Measurements from ENCODE around the gene ZNF81.
"Not testable (repeated sequence)": the region's sequence is repeated elsewhere in the genome, so short reads cannot be mapped to it uniquely, and the experiment has no call there.

ZNF81 gene

DNA sequence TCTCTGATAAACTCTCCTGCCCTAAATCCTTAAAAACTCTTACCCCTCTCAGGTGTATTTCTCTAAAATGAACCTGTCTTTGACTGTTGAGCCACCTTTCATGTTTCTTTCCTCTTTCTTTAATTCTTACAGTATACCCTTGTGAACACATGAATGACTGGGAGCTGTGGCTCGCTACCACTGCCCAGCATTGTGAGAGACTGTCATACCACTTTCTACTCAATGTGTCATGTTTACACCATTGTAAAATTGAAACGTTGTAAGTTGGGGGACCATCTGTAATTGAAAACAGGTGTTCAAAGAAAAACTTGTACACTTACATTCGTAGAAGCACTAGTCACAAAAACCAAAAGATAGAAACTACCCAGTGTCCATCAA lies 100.2 kb downstream of the ZNF81 start:
- no peak for DNase-seq

DNA sequence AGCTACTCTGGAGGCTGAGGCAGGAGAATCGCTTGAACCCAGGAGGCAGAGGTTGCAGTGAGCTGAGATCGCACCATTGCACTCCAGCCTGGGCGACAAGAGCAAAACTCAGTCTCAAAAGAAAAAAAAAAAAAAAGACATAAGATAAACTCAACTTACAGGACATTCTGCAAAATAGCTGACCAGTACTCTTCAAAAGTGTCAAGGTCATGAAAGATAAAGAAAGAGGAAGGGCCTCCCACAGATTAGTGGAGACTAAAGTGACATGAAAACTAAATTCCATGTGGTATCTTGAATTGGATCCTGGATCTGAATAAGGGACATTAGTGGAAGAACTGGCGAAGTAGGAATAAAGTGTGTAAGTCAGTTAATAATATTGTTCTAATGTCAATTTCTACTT lies 103.7 kb downstream of the ZNF81 start:
- no peak for DNase-seq

DNA sequence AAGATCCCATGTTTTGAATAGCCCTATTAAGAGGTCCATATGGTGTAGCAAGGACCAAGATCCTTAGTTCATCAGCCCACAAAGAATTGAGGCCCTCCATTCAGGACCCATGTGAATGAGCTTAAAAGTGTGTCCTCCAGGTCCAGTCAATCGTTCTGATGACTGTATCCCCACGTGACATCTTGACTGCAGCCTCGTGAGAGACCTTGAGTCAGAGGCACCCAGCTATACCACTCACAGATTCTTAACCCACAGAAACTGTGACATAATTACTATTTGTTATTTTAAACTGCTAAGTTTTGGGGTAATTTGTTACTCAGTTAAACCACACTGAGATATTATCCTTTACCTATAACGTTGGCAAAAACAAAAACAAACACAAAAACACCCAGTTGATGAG lies 104.7 kb downstream of the ZNF81 start:
- DNase-seq, result no peak

DNA sequence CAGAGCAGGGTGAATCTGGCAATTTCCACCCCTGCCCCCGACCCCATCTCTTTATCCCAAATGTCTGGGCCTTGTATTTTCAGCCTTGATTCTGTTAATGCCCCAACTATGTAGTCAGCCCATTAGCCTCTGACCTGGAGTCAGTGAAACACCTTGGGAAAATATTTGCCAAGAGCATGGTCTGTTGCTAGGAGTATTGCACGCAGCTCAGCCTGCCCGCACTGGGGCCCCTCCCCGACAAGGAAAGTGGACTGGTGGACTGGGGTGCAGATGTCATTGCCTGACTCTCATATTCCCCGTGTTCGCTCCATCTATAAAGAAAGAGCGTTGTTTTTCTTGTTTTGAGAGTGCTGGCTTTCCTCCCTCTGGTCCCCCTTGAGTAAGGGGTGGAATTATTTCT lies 118.6 kb downstream of the ZNF81 start:
- not testable (repeated sequence) for DNase-seq

DNA sequence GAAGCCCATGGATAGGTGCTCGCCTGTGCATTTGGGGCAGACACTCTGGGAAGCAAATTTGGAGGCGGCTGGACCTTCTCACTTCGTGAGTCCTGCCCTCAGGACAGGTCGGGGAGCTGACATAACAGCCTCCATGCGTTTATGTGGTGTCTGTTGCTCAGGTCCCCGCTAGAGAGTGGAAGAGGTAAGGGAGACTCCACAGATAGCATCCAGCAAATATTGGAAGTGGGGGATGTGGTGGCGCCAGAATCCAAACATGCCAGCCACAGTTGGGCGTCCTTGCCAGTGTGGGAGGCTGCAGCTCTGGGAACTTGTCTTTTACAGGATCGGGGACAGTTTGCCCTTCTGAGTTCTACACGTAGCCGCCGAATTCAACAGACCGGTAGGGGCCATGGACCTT lies 119.3 kb downstream of the ZNF81 start:
- no peak for DNase-seq

DNA sequence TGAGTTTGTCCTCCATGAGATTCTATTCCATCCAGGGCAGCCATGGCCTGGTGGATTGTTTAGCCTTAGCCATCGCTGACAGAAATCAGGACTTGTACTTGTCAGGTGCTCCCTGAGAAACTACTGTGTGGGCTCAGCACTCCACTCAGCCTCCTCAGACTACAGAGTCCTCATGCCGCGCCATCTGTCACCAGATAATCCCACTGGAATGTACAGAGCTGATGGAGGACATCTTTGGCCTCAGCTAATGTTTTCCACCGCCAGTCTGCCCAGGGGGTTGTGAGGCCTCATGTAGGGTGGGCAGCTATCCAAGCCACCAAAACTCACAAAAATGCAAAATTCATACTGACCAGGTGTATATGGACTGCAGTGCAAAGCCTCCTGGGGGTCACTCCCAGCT lies 121.5 kb downstream of the ZNF81 start:
- DNase-seq, result not testable (repeated sequence)

DNA sequence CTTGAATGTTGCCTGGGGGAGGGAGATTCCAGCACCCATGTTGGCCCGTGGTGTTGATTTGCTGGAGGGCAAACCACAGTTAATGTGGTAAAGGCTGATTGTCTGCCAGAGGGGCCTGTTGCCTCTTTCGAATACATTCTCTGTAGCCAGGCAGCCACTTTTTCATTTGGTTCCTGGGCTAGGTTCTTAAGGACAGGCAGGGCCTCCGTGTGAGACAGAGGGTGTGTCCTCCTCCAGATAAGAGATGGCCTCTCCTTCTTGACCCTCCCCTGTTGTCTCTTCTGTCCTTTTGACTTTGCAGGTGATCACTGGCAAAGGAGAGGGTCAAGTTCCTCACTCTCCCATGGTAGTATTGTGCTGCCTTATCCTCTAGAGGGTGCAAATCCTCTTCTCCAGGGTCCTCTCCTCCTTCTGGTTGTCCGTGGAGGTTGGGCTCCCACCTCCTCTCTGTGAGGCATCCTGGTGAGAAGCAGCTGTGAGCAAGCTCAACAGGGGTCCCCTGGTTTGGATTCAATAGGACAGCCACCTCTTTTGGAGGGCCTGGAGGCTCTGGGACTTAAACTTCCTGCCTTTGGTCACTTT lies 122.2 kb downstream of the ZNF81 start:
- DNase-seq, result peak; percentile 3

DNA sequence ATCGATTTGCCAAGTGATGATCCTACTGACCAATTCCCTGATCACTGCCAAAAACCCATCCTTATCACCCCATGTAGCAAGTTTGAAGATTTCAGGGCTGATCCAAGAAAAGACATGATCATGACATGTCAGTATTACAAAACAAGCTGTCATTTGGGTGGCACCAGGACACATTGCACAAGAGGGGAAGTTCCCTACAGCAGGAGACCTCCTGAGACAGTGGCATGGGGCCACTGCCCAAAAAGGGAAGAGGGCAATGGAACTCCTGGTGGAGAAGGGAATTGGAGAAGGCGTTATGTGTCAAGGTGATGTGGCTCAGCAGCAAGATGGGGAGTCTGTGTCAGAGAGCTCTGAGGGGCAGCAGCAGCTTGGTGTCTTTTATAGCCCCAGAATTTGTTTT lies 123.7 kb downstream of the ZNF81 start:
- DNase-seq, result no peak

DNA sequence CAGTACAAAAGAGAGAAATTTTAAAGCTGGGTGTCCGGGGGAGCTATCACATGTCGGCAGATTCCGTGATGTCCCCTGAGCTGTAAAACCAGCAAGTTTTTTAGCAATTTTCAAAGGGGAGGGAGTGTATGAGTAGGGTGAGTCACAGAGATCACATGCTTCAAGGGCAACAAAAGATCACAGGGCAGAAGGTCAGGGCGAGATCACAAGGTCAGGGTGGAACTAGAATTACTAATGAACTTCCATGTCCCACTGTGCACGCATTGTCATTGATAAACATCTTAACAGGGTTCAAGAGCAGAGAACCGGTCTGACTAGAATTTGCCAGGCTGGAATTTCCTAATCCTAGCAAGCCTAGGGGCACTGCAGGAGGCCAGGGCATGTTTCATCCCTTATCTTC lies 125.1 kb downstream of the ZNF81 start:
- not testable (repeated sequence) for DNase-seq

DNA sequence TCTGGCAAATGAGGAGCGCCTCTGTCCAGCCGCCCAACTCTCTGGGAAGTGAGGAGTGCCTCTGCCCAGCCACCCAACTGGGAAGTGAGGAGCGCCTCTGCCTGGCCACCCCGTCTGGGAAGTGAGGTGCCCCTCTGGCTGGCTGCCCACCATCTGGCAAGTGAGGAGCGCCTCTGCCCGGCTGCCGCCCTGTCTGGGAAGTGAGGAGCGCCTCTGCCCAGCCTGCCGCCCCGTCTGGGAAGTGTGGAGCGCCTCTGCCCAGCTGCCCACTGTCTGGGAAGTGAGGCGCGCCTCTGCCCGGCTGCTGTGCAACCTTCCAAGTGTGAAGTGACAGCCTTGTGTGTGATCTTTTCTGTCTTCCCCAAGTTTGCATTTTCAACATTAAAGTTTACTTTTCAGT lies 128.8 kb downstream of the ZNF81 start:
- DNase-seq, result not testable (repeated sequence)
